OCI-LY1 (cell line): Measurements from ENCODE around the gene ATP11C.

Experiments used
- H2AFZ ChIP-seq: fragments of 200-600 bp; sonication (generic), shearing (Covaris generic); 2 replicates; pipeline ENCODE4 v1.6.0; 2014; ENCODE audit warnings: antibody characterized with exemption, mild to moderate bottlenecking, low read length
- H3F3A ChIP-seq: fragments of 200-600 bp; sonication (generic), shearing (Covaris generic); 2 replicates; pipeline ENCODE4 v1.6.0; 2014; ENCODE audit warnings: mild to moderate bottlenecking, antibody characterized with exemption, low read length, moderate library complexity; ENCODE audit not compliant: insufficient read depth
- H3K27ac ChIP-seq: fragments of 200-600 bp; sonication (generic); 2 replicates; pipeline ENCODE4 v1.5.1; 2014; ENCODE audit warnings: low read length, mixed run types, mild to moderate bottlenecking, low read depth; ENCODE audit not compliant: poor library complexity, severe bottlenecking
- H3K27me3 ChIP-seq: fragments of 200-600 bp; sonication (generic); 2 replicates; pipeline ENCODE4 v1.6.0; 2014; ENCODE audit warnings: antibody characterized with exemption, mild to moderate bottlenecking, low read length, moderate library complexity; ENCODE audit not compliant: insufficient read depth
- H3K36me3 ChIP-seq: fragments of 200-600 bp; sonication (generic); 2 replicates; pipeline ENCODE4 v1.6.1; 2014; ENCODE audit warnings: mild to moderate bottlenecking, antibody characterized with exemption, low read length, moderate library complexity, mixed read lengths; ENCODE audit not compliant: insufficient read depth
- H3K4me1 ChIP-seq: fragments of 200-600 bp; sonication (generic); 2 replicates; pipeline ENCODE4 v1.5.1; 2014; ENCODE audit warnings: mild to moderate bottlenecking, low read length, moderate library complexity; ENCODE audit not compliant: insufficient read depth, severe bottlenecking
- H3K4me2 ChIP-seq: fragments of 200-600 bp; sonication (generic), shearing (Covaris generic); 2 replicates; pipeline ENCODE4 v1.6.1; 2014; ENCODE audit warnings: low read length
- H3K4me3 ChIP-seq: fragments of 200-600 bp; sonication (generic); 2 replicates; pipeline ENCODE4 v1.5.1; 2014; ENCODE audit warnings: low read length, low read depth, mild to moderate bottlenecking, mixed read lengths; ENCODE audit not compliant: poor library complexity, severe bottlenecking
- H3K79me2 ChIP-seq: fragments of 200-600 bp; shearing (Covaris generic); 2 replicates; pipeline ENCODE4 v1.6.1; 2016; ENCODE audit warnings: mixed run types, low read length, mixed read lengths; ENCODE audit not compliant: insufficient read depth
- H3K9ac ChIP-seq: fragments of 200-600 bp; sonication (generic), shearing (Covaris generic); 2 replicates; pipeline ENCODE4 v1.6.1; 2014; ENCODE audit warnings: mild to moderate bottlenecking, low read length, mixed read lengths
- H3K9me2 ChIP-seq: fragments of 200-600 bp; sonication (generic), shearing (Covaris generic); 2 replicates; pipeline ENCODE4 v1.6.1; 2014; ENCODE audit warnings: low read depth, mild to moderate bottlenecking, low read length, mixed read lengths
- H3K9me3 ChIP-seq: fragments of 200-600 bp; shearing (Covaris generic); 2 replicates; pipeline ENCODE4 v1.6.1; 2014; ENCODE audit warnings: low read length, mixed read lengths
- H4K20me1 ChIP-seq: fragments of 200-600 bp; sonication (generic), shearing (Covaris generic); 2 replicates; pipeline ENCODE4 v1.6.0; 2016; ENCODE audit warnings: mild to moderate bottlenecking, low read length; ENCODE audit not compliant: insufficient read depth
- CTCF ChIP-seq: fragments of 200-600 bp; sonication (generic), shearing (Covaris generic); IDR thresholded peaks from 2 replicates; pipeline ENCODE4 v1.5.1; 2017; ENCODE audit warnings: mild to moderate bottlenecking, antibody characterized with exemption, low read length, moderate library complexity, mixed read lengths
- EZH2 ChIP-seq: fragments of 200-600 bp; sonication (generic), shearing (Covaris generic); IDR thresholded peaks from 2 replicates; pipeline ENCODE4 v1.8.0; 2017; ENCODE audit warnings: borderline replicate concordance, mixed run types, mild to moderate bottlenecking, antibody characterized with exemption, low read length, moderate library complexity, mixed read lengths

Gene ATP11C

GRCh38 chrX:139972113-139972512 lies 39.3 kb upstream of the ATP11C start:
- H3K4me3 ChIP-seq, result no peak overlapping the region
- no peaks in the 10 kb centered on the region for H3K79me2 ChIP-seq
- H3K36me3 ChIP-seq, result no peaks in the 10 kb centered on the region
- H3K4me2 ChIP-seq, result no peak overlapping the region
- no peak overlapping the region for H3K9ac ChIP-seq
- no peaks in the 10 kb centered on the region for H3K9me3 ChIP-seq
- no peaks in the 10 kb centered on the region for H3K27me3 ChIP-seq
- TF ChIP-seq EZH2, result no peak
- no peak for TF ChIP-seq CTCF
- H3F3A ChIP-seq, result no peaks in the 10 kb centered on the region
- H4K20me1 ChIP-seq, result no peaks in the 10 kb centered on the region
- no peak overlapping the region for H3K27ac ChIP-seq
- H2AFZ ChIP-seq, result no peak overlapping the region
- H3K9me2 ChIP-seq, result no peaks in the 10 kb centered on the region
- no peaks in the 10 kb centered on the region for H3K4me1 ChIP-seq

DNA sequence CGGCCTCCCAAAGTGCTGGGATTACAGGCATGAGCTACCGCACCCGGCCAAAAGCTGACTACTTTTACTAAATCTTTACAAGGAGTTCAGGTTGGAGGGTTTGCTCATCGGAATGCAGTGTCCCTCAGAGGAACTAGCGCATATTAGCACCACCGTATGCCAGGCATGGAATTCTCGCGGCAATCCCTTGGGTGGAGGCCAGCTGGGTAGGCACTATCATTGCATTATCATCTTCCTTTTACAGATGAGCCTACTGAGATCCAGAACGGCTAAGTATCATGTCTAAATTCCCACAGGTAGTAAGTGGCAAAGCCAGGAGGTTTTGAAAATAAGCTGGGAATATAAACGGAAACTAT lies 38.5 kb upstream of the ATP11C start:
- H3K79me2 ChIP-seq, result no peaks in the 10 kb centered on the region
- H2AFZ ChIP-seq, result no peak overlapping the region
- H3K9me3 ChIP-seq, result no peaks in the 10 kb centered on the region
- H3K36me3 ChIP-seq, result no peaks in the 10 kb centered on the region
- H3K4me2 ChIP-seq, result no peak overlapping the region
- H4K20me1 ChIP-seq, result no peaks in the 10 kb centered on the region
- H3F3A ChIP-seq, result no peaks in the 10 kb centered on the region
- H3K27ac ChIP-seq, result no peak overlapping the region
- H3K4me1 ChIP-seq, result no peaks in the 10 kb centered on the region
- no peaks in the 10 kb centered on the region for H3K9me2 ChIP-seq
- H3K27me3 ChIP-seq, result no peaks in the 10 kb centered on the region
- no peak overlapping the region for H3K9ac ChIP-seq
- no peak overlapping the region for H3K4me3 ChIP-seq
- TF ChIP-seq CTCF, result no peak
- no peak for TF ChIP-seq EZH2

- Histone ChIP-seq H3K27me3 (no peaks in the 10 kb centered on the region), H3K79me2 (no peaks in the 10 kb centered on the region), H3K9me2 (no peaks in the 10 kb centered on the region), H4K20me1 (no peaks in the 10 kb centered on the region), H3K36me3 (no peaks in the 10 kb centered on the region), H3K4me2 (no peak overlapping the region), H3K4me1 (no peaks in the 10 kb centered on the region), H3K4me3 (no peak overlapping the region), H3K9me3 (no peaks in the 10 kb centered on the region), H2AFZ (no peak overlapping the region), H3K27ac (no peak overlapping the region), H3K9ac (no peak overlapping the region), H3F3A (no peaks in the 10 kb centered on the region)
- TF ChIP-seq EZH2, result no peak
- TF ChIP-seq CTCF, result no peak
Observed at GRCh38 chrX:139969286-139969685, 36.4 kb upstream of the ATP11C start.
